ENCODE results near the gene SLC5A10.

The SLC5A10 gene

DNA sequence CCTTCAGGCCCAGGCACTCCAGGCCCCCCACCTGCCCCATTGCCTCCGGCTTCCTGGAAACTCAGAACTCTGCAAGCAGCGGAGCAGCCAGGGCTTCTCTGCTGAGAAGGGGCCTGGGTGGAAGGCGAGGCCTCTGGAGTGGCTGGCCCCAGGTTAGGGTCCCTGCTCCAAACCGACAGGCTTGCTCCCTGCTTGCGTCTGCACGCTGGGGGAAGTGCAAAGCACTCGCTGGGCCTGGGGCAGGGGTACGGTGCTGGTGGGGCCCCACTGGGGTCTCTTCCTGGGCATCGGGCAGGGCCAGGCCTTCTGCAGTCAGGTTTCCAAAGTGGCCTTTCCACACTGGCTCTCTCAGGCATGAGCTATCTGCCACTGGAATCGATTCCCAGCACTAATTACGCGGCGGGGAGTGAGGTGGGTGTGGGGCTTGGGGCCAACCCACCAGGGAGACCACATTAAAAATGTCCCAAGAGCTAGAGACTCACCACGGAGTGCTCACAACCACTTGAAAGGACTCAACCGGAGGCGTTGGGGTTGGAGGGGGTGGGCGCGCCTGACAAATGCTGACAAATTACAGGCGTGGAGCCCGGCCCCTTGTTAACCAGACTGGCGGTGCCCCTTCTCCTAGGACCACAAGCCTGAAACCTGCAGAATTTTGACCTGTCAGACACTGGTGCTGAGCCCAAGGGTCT lies 34.7 kb downstream of the SLC5A10 start:
- no peak for ATAC-seq

DNA sequence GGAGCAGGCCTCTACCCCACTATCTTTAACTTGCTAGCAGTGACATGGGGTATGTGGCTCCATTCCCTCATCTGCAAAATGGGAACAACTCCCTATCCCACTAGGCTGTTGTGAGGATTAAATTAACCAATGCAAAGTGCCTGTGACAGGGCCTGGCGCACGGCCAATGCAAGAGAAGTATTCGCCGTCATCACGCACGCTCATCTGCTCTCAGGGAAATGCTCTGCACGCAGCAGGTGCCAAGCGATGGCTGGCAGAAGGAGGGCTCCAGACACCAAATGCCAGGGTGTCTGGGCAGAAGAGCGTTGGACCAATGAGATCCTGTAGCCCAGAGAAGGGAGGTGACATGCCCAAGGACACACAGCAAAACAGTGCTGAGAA lies 35.3 kb downstream of the SLC5A10 start:
- no peak for ATAC-seq

DNA sequence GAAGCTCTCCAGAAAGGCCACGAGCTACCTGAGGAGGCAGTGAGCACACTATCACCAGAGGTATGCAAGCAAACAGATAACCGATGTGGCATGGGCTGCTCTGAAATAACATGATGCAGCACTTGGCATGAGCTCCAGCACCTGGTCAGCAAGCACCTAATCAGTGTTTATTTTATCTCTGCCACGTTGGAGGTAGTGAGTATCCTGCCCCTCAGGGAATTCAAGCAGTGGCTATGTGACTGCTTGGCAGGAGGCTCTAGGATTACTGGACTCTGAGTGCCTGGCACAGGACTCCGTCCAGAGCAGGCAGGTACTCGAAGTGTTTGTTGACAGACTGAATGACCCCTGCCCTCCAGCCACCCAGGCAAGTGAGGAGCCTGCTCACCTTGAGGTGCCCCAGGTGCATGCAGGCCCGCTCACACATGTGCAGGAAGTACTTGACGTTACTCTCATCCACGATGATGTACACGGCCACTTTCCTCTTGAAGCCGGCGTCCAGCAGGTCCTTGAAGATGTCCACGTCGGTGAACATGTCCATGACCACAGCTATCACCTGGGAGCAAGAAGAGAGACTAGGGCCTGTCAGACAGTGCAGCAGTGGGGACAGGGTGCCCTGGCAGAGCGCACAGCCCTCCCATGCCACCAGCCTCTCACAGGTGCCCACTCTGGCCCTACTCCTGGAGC lies 36.0 kb downstream of the SLC5A10 start:
- ATAC-seq: no peak

DNA sequence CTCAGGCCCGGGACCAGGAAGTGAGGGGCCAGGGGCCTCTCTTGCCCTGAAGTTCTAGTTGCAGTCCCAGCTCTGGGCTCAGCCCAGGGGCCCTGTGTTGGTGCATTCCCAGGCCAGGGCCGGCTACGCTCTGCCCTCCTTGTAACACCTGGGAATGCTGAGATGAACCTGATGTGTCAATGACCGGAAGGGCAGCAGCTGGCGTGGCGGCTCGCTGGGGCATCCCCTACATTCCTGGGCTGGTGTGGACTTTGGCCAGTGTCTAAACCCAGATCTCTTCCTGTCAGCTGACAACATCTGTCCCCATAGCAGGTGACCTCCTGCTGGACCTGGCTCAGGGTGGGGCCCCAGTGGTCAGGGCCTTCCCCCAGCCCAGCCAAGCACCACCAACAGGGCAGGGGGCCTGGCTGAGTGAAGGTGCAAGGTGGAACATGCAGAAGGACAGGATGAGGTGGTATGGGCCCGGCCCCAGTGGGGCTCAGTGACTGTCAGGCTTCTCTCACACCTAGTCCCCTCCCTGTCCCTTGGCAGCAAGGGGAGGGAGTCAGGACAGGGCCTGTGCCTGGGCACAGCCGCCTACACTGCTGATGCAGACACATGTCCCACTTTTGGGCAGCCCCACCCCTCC lies 36.7 kb downstream of the SLC5A10 start:
- no peak for ATAC-seq

DNA sequence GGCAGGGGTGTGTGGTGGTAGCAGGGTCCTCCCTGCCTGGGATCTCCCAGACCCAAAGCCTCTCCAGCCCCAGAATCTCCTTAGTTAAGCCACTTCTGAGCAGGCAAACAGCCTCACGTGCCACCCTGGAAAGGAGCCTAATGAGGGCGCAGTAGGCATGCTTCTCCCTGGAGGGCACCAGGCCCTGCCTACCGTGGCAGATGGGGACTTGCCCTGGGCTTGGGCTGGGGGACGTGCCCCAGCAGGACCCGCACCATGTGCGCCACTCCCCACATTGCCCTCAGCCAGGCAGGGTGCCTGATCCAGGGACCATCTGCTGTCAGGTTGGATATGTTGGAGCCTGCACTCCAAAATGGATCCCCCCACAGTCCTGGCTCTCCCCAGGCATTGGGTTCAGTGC lies 38.4 kb downstream of the SLC5A10 start:
- no peak for ATAC-seq

DNA sequence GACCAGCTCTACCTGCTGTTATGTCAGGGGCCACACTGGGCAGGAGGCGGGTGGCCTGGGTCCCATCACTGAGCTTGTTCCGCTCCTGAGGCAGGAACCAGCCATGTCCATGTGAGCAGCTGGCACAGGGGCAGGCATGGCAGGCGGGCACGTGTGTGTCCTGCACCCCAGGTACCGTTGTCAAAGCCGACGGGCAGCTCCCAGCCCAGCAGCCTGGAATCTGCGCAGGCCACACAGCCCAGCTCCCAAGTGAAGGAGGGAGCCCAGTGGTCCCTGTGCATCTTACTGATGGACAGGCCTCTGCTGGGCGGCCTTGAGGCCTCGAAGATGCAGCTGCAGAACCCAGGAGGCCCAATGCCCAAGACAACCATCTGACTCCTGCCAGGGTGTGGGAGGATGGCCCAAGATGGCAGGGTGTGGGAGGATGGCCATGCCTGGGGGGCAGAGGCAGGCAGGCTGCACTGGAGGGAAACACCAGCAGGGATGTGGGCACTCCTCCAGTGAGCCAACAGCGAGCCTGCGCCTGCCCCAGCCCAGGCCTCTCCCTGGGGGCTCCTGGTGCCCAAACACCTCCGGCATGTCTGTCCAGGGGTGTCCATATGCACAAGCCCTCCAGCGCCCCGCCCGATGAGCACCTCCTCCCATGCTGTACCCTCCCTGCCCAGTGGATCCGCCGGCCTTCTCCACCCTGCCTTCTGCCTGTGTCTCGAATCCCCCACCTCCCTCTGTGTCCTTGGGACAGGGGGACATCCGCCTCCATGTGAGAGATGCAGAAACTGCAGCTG lies 39.8 kb downstream of the SLC5A10 start:
- no peak for ATAC-seq

DNA sequence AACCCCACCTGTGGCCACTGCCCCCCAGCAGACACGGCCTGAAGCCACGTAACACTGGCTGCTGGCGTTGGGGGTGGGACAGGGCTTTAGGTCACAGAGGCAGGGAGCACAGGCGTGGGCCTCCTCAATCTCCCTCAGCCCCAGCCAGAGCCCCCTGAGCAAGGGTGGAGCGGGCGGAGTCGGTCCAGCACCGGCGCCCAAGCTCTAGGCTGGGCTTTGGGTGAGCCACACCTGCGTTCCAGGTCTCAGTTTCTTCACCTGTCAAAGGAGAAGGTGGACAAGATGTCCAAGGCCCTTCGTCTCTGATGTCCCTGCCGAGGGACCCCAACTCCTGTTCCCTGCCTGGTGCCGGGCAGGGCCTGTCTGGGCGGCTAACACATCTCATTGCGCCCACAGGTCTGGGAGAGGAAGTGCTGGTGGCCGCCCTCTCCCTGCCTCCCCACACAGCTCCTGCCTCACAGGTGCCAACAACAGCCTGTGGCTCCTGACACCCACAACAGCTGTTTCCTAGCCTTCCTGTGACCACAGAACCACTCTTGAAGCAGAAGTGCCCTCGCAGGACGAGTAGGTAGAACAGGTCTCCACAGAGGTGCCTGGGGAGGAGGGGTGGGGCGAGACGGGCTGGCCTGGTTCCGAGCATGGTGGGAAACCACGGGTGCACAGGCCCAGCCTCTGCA lies 40.6 kb downstream of the SLC5A10 start:
- ATAC-seq: peak in 1 of 2 donors; percentile 38

DNA sequence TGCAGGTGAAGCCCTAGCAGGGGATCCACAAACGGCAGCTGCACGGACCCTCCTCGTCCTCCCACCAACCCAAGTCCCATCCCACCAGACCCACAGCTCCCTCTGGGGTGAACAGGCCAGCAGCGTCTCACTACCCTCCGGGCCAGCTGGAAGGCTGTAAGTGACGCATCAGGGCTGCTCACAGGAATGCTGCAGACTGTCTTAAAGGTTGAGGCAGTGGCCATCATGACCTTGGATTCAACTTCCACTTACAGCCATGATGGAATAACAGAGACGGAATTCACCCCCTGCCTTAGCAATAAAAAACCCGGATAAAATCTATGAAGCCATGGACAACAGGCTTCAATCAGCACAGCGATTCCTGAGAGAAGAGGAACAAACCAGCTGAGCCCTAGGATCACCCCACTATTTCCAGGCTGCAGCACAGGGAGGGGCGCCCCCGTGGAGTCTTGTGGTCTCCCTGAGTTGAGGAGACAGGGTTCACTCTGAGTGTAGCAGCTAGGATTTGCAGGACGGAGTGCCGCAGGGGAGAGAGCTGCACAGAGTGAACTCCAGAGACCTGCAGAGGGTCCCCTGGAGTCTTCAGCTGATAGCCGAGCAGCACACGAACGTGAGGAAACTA lies 42.1 kb downstream of the SLC5A10 start:
- no peak for ATAC-seq

DNA sequence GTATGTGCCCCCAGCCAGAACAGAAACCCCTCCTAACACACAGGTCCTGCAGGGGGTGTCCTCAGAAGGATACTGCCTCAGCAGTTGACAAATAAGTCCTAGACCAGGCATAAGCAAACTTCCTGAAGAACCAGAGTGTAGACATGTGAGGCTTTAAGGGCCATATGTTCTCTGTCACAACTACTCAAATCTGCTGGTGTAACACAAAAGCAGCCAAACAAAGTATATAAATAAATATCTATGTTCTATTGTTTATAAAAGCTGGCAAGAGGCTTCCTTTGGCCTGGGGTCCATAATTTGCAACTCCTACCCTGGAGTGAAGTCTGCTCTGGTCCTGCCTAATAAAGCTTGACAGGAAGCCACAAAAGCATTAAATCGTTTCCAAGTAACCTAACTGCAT lies 42.7 kb downstream of the SLC5A10 start:
- no peak for ATAC-seq

DNA sequence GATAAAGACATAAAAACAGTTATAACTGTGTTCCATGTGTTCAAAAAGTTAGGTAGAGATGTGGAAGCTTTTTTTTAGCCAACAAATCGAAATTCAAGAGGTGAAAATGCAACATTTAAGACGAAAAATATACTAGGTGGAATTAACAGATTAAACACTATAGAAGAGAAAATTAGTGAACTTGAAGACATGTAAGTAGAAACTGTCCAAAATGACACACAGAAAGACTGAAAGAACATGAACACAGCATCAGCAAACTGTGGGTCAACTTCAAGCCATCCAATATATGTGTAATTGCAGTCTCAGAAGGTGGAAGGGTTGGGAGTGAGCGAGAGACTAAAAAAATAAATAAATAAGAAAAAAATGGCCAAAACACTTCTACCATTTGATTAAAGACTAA lies 43.3 kb downstream of the SLC5A10 start:
- ATAC-seq: no peak

DNA sequence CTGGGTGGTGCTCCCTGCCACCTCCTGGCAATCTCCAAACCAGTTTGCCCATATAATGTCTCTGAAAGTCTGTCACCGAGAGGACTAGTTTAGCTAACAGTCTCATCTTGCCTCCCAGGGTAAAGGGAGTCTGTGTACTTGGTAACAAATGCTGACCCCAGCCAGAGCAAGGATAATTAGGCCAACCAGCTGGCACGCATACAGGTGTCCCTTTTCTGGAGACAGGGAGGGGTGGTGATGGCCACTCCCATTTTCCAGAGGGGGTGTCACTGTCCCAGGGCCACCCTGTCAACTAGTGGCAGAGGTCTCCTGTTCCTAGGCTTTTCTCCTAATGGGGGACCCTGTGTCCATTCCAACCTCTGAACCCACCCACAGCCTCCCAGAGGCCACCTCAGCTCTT lies 44.5 kb downstream of the SLC5A10 start:
- ATAC-seq: no peak

DNA sequence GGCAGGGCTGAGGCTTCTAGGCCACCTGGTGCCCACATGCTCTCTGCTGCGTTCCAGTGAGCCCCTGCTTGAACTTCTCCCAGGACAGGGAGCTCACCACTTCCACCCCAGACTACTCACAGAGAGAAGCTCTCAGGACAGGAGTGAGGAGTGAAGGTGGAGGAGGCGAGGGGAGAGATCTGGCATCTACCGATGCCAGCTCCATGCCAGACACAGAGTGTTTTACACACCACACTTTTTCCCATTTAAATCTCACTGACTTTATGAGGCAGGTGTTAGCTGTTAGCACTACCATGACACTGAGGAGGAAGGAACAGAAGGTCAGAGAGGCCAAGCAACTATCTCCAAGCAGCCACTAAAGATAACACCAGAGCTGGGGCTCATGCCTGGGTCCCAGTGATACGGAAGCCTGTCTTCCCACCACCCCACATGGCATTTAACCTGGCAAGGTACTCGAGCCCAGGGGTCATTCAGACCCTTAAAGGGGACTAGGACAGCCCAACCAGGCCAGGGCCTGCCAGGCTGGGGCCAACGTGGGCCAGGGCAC lies 45.8 kb downstream of the SLC5A10 start:
- no peak for ATAC-seq

DNA sequence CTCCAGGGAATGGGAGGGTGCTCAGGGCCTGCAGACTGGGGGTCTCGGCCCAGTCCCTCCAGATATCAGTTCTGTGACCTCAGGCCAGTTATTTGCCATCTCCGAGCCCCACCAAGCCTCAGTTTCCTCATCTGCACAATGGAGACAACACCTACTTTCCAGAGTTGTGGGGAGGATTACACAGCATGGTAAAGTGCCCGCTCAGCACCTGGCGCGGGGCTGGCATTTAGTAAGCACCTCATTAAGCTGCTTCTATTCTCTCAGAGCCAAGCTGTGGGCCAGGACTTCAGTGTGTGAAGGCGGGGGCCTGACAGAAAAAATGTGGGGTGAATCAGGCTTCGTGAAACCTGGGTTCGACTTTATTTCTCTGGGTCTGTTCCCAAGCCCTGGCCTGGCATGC lies 47.4 kb downstream of the SLC5A10 start:
- no peak for ATAC-seq

DNA sequence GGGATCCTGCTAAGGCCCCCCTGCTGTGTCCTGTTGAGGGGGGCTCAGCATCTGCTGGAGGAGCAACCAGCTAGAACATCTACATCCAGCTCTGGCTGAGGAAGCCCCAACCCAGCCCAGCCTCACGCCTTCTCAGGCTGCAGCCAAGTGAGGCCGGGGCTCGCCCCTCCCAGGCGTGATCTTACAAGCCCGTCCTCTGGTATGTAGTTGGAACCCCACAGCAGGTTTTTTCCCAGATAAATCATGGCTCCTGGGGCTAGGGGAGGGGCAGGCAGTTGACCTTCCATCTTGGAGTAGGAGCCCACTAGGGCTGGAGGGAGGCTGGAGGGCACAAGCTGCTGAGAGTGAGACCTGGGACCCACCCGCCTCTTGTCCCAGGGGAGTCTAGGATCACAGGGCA lies 47.9 kb downstream of the SLC5A10 start:
- no peak for ATAC-seq

DNA sequence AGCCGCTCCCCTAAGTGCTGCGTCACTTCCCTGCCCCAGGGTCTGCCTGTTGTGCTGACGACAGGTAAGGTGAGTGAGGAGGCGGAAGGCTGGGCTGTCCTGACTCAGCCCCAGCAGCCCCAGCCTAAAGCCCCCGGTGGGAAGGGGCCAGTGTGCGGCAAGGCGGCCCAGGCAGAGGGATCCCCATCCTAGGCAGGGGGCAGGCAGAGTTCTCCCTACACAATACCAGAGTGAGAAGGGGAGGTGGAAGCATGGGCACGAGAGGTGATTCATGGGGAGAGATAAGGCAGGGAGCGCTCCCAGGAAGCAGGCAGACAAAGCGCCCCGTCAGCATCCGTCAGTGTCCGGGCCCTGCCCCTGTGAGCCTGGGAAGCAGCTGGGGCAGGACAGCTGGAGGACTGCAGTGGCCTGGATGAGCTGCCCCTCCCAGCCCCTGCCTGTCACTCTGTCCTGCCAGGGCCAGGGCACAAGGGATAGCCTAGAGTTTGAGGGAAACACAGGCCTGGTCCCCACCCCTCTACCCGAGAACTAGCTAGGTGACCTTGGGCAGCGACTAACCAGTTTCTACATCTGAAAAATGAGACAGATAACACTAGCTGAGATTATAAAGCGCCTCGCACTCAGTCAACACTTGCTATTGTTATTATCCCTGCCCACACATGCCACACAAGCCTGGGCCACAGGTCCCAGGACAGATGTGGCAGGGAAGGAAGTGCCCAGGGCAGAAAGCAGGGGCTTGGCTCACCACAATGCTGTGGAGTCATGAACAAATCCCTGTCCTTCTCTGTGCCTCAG lies 48.8 kb downstream of the SLC5A10 start:
- ATAC-seq: no peak

DNA sequence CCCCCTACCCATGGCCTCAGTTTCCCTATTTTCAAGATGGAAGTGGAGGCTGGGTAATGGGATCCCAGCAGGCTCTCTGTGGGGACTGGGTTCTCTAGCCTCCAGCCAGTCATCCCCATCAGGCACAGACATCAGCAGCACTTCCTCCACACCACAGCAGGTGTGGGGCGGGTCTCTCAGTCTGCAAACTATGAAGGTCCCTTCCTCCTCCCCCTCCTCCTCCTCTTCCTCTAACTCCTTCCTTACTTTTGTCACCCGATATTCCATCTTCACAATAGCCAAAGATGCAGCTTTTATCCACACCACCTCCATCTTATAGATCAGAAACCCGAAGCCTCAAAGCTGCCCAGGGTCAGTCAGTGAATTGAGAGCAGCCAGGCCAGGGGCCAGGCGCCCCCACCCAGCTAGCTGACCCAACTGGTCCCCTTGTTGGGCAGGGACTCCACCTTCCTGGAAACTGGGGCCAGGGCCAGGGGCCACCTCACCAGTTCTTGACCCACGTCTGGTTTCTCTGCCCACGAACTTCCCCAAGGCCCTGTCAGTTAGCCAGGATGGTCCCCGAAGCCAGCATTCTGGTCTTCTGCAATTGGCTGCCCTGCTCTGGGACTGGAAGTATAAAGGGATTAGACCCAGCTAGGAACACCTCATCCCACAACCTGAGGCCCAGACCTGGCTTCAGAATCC lies 50.1 kb downstream of the SLC5A10 start:
- ATAC-seq: no peak

DNA sequence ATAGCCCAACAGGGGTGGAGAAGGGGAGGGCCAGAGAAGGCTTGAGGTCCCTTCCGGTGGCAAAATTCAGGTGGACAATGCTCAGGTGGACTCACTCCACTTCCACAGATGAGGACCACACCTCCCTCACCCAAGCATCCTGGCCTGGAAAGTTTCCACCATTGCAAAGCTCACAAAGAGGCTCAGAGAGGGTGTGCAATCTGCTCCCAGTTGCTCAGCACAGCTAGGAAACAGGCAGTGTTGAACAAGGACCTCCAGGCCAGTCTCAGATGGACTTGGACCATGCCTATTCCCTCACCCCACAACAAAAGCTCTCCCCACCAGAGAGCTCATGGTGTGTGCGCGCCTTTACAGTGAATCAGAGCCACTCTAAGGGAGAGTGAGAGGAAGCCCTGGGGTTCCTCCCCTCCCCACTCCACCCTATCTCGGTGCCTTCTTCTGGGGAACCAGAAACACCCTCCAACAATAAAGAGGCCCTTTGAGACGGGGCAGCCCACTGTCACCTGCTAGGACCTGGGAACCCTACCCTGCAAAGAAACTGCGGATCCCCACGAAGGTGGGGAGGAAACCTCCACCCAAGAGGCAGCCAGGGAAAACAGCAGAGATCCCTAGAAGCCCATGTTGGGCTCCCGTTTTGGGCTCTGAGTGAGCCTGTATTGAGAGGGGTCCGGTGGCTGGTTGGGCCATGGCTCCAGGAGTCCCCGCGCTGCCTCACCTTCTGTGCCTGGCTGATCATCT lies 51.0 kb downstream of the SLC5A10 start:
- peak in 1 of 2 donors; percentile 21 for ATAC-seq

DNA sequence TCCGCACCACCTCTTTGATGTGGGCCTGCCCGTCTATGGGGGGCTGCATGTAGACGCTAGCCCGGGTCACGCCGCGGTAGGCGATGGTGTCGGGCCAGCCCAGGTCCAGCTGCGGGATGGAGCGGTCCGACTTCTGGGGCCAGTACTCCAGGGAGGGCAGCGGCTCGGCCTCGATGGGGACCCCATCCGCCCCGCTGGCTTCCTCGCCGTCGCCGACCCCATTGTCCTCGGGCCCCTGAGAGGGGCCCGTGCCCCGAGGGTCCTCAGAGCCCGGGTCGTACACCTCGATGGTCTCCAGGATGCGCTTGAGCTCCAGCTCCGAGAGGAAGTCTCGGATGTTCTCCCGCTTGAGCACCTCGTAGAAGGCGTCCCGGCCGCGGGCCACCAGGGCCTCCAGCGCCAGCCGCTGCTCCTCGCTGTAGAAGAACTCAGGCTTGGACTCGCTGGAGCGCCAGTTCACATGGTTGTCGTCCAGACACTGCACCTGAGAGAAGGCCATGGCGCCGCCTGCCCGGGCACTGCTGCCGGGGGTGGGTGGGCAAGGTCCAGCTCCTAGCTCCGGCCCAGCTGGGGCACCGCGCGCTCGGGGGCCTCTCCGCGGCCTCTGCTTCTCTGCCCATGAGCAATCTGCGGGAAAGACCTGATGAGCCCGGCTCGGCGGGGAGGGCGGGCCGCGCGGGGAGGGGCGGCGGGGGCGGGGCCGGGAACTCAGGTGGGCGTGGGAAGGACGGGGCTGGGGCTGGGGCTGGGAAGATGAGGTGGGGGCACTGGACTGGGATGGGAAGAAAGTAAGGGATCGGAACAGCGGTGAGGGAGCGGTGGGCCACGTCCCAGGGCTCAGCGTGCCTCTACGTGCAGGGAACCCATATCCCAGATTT lies 51.8 kb downstream of the SLC5A10 start:
- ATAC-seq: peak; percentile 30 to 32

All from activated CD4-positive, CD25-positive, alpha-beta regulatory T cell treated with anti-CD3 and anti-CD28 coated beads, Interleukin-2, amount 50 U/mL, for 24 hours (primary cell).